ENCODE results near the gene NLN. TPM values are rescaled to one million over a fixed set of nuclear protein-coding genes. Genes with fewer than 3 reads are reported as not detected.
"Not testable (repeated sequence)": the region's sequence is repeated elsewhere in the genome, so short reads cannot be mapped to it uniquely, and the experiment has no call there.

Gene NLN
- total RNA-seq, 1 experiment from 2014 or later, result 34.8 TPM

- TF ChIP-seq, protein P1, sequence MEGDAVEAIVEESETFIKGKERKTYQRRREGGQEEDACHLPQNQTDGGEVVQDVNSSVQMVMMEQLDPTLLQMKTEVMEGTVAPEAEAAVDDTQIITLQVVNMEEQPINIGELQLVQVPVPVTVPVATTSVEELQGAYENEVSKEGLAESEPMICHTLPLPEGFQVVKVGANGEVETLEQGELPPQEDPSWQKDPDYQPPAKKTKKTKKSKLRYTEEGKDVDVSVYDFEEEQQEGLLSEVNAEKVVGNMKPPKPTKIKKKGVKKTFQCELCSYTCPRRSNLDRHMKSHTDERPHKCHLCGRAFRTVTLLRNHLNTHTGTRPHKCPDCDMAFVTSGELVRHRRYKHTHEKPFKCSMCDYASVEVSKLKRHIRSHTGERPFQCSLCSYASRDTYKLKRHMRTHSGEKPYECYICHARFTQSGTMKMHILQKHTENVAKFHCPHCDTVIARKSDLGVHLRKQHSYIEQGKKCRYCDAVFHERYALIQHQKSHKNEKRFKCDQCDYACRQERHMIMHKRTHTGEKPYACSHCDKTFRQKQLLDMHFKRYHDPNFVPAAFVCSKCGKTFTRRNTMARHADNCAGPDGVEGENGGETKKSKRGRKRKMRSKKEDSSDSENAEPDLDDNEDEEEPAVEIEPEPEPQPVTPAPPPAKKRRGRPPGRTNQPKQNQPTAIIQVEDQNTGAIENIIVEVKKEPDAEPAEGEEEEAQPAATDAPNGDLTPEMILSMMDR (IDR thresholded peaks at IDR 0.05; ENCODE audit: insufficient read depth in 1 of 2, low read depth in 1 of 2, low read length in 1 of 2, severe bottlenecking in 1 of 2, unreplicated experiment in 1 of 2), result no peak
- Histone ChIP-seq H3K9me3 (no peaks in the 10 kb centered on the region), H3K36me3 (ENCODE audit: control insufficient read depth, insufficient read depth, low read length) (no peaks in the 10 kb centered on the region), H3K4me3 (ENCODE audit: low read depth, low read length) (no peak overlapping the region), H3K4me1 (no peaks in the 10 kb centered on the region), H3K27me3 (replicated peaks; ENCODE audit: control insufficient read depth, insufficient read depth, low read length) (no peaks in the 10 kb centered on the region)
- intact Hi-C loops (cut with micrococcal nuclease; ENCODE audit: unreplicated experiment), result no loop called here
- Mint-ChIP-seq H3K36me3 (ENCODE audit: insufficient read depth, unreplicated experiment) (no peaks in the 10 kb centered on the region), H3K27ac (ENCODE audit: unreplicated experiment) (no peak overlapping the region), H3K27me3 (ENCODE audit: insufficient read depth, unreplicated experiment) (no peaks in the 10 kb centered on the region), H3K4me3 (ENCODE audit: unreplicated experiment) (no peak overlapping the region), H3K9me3 (ENCODE audit: unreplicated experiment) (no peaks in the 10 kb centered on the region), H3K4me1 (ENCODE audit: low read depth, unreplicated experiment) (no peaks in the 10 kb centered on the region)
- ChIA-PET CTCF (no interaction called here), POLR2A (no interaction called here)
- no peak for DNase-seq
- no TSS peak for BruUV-seq (replicated peaks)
Measured at GRCh38 chr5:65837139-65837538, 115.1 kb downstream of the NLN start.

DNA sequence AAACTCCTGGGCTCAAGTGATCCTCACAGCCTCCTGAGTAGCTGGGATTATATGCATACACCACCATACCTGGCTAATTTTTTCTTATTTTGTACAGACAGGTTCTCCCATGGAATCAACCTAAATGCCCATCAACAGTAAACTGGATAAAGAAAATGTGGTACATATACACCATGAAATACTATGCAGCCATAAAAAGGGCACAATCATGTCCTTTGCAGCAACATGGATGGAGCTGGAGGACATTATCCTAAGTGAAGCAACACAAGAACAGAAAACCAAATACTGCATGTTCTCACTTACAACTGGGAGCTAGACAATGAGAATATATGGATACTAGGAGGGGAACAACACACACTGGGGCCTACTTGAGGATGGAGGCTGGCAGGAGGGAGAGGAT, 117.2 kb downstream of the NLN start:
- POLR2A ChIA-PET; DNase-seq; H3K27me3 Mint-ChIP-seq (ENCODE audit: insufficient read depth, unreplicated experiment); H3K4me1 Mint-ChIP-seq (ENCODE audit: low read depth, unreplicated experiment); H3K27me3 ChIP-seq (replicated peaks; ENCODE audit: control insufficient read depth, insufficient read depth, low read length); H3K36me3 ChIP-seq (ENCODE audit: control insufficient read depth, insufficient read depth, low read length); intact Hi-C loops (cut with micrococcal nuclease; ENCODE audit: unreplicated experiment); H3K4me1 ChIP-seq; H3K4me3 Mint-ChIP-seq (ENCODE audit: unreplicated experiment); H3K9me3 ChIP-seq; H3K36me3 Mint-ChIP-seq (ENCODE audit: insufficient read depth, unreplicated experiment); H3K27ac Mint-ChIP-seq (ENCODE audit: unreplicated experiment); CTCF ChIA-PET; BruUV-seq (replicated peaks); H3K4me3 ChIP-seq (ENCODE audit: low read depth, low read length); H3K9me3 Mint-ChIP-seq (ENCODE audit: unreplicated experiment): not testable (repeated sequence)

DNA sequence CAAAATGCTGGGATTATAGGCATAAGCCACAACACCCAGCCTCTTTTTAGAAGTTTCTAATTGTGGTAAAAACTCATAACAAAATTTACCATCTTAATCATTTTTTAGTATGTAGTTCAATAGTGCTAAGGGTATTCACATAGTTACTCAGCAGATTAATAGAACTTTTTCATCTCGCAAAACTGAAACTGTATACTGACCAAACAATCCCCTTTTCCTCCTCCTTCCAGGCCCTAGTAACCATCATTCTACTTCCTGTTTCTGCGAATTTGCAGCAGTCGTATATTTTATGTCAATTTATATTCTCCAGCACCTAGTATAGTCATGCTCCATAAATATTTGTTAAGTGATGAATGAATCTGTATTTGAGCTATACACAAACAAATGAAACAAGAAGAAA, 118.1 kb downstream of the NLN start:
- no peaks in the 10 kb centered on the region for H3K27me3 Mint-ChIP-seq (ENCODE audit: insufficient read depth, unreplicated experiment)
- H3K27me3 ChIP-seq (replicated peaks; ENCODE audit: control insufficient read depth, insufficient read depth, low read length), result no peaks in the 10 kb centered on the region
- POLR2A ChIA-PET, result no interaction called here
- H3K4me1 ChIP-seq, result no peaks in the 10 kb centered on the region
- no peaks in the 10 kb centered on the region for H3K9me3 ChIP-seq
- H3K27ac Mint-ChIP-seq (ENCODE audit: unreplicated experiment), result no peak overlapping the region
- no peaks in the 10 kb centered on the region for H3K36me3 Mint-ChIP-seq (ENCODE audit: insufficient read depth, unreplicated experiment)
- BruUV-seq (replicated peaks), result no TSS peak
- H3K4me1 Mint-ChIP-seq (ENCODE audit: low read depth, unreplicated experiment), result no peaks in the 10 kb centered on the region
- CTCF ChIA-PET, result no interaction called here
- H3K36me3 ChIP-seq (ENCODE audit: control insufficient read depth, insufficient read depth, low read length), result no peaks in the 10 kb centered on the region
- intact Hi-C loops (cut with micrococcal nuclease; ENCODE audit: unreplicated experiment), result no loop called here
- no peak overlapping the region for H3K4me3 ChIP-seq (ENCODE audit: low read depth, low read length)
- DNase-seq, result no peak
- no peak overlapping the region for H3K4me3 Mint-ChIP-seq (ENCODE audit: unreplicated experiment)
- no peaks in the 10 kb centered on the region for H3K9me3 Mint-ChIP-seq (ENCODE audit: unreplicated experiment)
- TF ChIP-seq, protein P1 (IDR thresholded peaks at IDR 0.05; ENCODE audit: insufficient read depth in 1 of 2, low read depth in 1 of 2, low read length in 1 of 2, severe bottlenecking in 1 of 2, unreplicated experiment in 1 of 2), result no peak

DNA sequence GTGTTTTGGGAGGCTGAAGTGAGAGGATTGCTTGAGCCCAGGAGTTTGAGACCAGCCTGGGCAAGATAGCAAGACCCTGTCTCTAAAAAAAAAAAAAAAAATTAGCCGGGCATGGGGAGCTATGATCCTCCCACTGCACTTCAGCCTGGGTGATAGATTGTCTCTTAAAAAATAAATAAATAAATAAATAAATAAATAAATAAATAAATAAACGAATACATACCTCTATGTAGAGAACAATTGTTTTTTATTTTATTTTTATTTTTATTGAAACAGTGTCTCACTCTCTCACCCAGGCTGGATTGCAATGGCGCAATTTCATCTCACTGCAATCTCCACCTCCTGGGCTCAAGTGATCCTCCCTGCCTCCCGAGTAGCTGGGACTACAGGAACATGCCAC, 122.8 kb downstream of the NLN start:
- H3K9me3 Mint-ChIP-seq (ENCODE audit: unreplicated experiment); POLR2A ChIA-PET; CTCF ChIA-PET; DNase-seq; H3K36me3 ChIP-seq (ENCODE audit: control insufficient read depth, insufficient read depth, low read length); H3K4me1 ChIP-seq; intact Hi-C loops (cut with micrococcal nuclease; ENCODE audit: unreplicated experiment); H3K4me1 Mint-ChIP-seq (ENCODE audit: low read depth, unreplicated experiment); H3K36me3 Mint-ChIP-seq (ENCODE audit: insufficient read depth, unreplicated experiment); H3K4me3 ChIP-seq (ENCODE audit: low read depth, low read length); H3K27me3 Mint-ChIP-seq (ENCODE audit: insufficient read depth, unreplicated experiment); H3K27ac Mint-ChIP-seq (ENCODE audit: unreplicated experiment); H3K9me3 ChIP-seq; BruUV-seq (replicated peaks); H3K27me3 ChIP-seq (replicated peaks; ENCODE audit: control insufficient read depth, insufficient read depth, low read length); H3K4me3 Mint-ChIP-seq (ENCODE audit: unreplicated experiment): not testable (repeated sequence)
